HG02973 (cell line): ENCODE results near the gene EXOSC5.

Experiments
- ATAC-seq: cut with Tn5 transposase; IDR thresholded peaks from one replicate; pipeline ENCODE4 v1.9.1; 2021; ENCODE audit warnings: moderate library complexity; ENCODE audit not compliant: unreplicated experiment

EXOSC5 gene

DNA sequence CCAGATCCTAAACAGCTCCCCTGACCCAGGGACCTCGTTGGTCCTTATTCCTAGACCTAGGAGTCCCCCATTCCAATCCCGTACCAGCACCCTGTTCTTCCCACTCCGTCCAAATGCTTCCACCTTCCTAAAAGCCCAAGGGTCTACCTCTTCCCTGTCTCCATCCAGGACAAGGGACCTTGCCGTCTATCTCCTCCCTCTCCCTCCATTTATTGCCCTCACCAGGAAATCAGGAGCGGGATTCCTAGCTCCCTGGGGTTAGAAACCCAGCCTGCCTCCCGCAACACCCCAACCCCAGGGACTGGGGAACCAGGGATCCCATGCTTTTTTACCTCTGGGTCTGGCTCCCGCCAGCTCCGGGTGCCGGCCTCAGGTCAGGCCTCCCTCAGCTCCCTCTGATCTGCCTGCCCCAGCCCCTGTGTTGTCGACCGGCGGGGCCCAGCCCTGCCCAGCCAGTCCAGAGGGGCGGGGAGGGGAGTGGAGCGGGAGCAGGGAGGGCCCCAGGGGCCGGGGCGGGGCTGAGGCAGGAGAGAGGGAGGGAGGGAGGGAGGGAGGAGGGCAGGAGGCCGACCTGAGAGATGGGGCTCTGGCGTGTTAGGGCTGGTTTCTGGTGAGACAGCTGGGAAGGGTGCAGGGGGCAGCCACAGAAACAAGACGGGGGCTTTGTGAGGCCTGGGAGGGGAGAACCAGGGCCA, 29.9 kb upstream of the EXOSC5 start, which contains the start of gene B3GNT8:
Gene B3GNT8, minus strand, starts transcription at position 423 of the 695 bp plus-strand sequence. CDS start 596 bp downstream, outside the sequence.
- ATAC-seq: no peak

DNA sequence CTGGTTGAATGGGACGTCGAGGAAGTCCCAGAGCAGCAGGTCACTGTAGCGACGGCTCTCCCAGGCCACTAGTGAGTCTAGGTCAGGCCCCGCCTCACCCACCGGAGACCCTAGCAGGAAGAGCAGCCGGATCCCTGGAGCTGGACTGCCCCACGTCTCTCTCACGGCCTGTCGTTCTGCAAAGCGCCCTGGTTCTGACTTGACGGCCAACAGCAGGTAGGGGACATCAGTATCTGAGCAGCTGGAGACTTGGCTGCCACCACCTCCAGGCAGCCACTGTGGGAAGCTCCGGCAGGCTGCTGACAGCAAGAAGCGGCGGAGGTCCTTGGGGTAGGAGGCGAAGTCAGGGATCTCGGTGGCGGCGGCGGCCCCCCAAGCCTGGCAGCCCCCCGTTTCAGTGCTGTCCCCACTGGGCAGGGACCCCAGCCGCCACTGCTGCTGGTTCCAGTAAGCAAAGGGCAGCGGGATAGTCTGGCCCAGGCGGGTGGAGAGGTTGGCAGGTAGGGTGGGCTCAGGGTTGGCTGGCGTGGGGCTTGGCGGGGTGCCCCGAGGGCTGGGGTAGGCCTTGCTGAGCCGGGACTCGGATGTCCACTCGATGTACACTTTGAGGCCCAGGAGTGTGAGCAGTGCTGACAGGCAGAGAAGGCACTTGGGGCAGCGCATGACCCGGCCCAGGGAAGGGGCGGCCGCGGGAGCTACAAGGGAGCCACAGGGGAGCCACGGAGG, 29.1 kb upstream of the EXOSC5 start:
- ATAC-seq: no peak

DNA sequence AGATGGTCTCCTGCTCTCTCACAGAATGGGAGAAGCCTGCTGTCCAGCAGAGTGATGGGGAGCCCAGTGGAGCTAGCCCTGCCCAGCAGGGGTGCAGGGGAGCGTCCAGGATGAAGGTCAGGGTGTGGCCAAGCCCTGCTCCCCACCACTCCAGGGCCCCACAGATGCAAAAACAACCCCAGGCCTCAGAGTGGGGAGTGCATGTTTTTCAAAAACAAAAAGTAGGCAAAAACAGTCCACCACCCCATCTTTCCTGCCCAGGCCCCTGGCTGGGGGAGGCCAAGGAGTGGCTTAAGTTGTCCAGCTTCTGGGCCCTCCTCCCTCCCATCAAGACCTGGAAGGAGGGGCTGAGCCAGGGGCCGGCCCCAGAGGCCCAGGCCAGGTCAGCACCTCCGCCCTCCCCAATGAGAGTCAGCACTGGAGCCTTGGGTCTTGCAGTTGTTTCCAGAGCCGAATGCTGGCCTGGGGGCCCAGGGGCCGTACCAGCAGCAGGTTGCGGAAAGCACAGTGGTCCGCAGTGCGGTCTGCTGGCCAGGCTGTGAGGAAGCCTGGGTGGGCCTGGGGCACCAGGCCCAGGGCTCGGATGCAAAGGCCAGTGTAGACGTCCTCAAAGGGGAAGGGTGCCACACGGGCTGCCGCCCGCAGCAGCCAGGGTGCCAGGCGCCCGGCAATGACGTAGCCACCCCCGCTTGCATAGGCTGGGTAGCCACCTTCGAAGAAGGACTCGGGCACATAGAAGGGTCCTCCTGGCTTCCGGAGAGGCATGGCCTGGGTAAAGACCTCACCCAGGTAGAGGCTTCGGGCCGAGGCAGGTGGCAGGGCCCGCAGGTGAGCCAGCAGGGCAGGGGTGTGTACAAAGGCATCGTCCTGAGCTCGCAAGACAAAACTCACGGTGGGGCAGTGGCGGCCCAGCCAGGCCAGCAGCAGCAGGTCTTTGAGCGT, 28.3 kb upstream of the EXOSC5 start:
- no peak for ATAC-seq

DNA sequence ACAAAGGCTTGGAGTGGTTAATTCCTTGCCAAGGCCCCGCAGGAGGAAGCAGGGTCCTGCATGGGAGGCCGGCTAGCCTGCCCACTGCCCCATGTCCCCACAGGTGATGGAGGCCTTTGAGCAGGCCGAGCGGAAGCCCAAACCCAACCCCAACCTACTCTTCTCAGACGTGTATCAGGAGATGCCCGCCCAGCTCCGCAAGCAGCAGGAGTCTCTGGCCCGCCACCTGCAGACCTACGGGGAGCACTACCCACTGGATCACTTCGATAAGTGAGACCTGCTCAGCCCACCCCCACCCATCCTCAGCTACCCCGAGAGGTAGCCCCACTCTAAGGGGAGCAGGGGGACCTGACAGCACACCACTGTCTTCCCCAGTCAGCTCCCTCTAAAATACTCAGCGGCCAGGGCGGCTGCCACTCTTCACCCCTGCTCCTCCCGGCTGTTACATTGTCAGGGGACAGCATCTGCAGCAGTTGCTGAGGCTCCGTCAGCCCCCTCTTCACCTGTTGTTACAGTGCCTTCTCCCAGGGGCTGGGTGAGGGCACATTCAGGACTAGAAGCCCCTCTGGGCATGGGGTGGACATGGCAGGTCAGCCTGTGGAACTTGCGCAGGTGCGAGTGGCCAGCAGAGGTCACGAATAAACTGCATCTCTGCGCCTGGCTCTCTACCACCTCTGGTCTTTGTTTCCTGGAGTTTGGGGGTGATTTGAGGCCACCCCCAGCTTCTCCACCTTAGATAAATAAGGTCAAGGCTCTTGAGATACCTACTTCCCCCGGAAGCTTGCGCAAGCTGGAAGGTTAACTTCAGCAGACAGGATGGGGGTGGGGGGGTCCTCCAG, 27.4 kb upstream of the EXOSC5 start:
- ATAC-seq: no peak

GRCh38 chr19:41422955-41423354, 25.8 kb upstream of the EXOSC5 start:
- ATAC-seq: no peak

DNA sequence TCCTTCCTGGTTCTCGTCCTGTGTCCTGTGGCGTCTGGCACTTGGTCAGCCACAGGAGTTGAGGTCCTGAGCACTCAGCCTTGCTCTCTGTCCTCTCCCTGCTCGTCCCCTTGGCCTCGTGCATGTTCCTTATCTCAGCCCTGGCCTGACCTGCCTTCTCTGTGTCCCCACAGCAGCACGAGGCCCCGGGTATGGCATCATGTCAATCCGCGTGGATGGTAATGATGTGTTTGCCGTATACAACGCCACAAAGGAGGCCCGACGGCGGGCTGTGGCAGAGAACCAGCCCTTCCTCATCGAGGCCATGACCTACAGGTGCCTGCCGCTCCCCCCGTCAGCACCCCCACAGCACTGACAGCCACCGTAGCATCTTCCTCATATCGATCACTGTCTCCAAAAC, 25.3 kb upstream of the EXOSC5 start:
- ATAC-seq: no peak

GRCh38 chr19:41421973-41422372, 24.8 kb upstream of the EXOSC5 start:
- ATAC-seq: no peak

- no peak for ATAC-seq
Measured at GRCh38 chr19:41421314-41421713, 24.2 kb upstream of the EXOSC5 start.

- ATAC-seq: no peak
Measured at GRCh38 chr19:41420101-41420880, 23.1 kb upstream of the EXOSC5 start.

GRCh38 chr19:41416194-41416674, 19.1 kb upstream of the EXOSC5 start:
- ATAC-seq: no peak

DNA sequence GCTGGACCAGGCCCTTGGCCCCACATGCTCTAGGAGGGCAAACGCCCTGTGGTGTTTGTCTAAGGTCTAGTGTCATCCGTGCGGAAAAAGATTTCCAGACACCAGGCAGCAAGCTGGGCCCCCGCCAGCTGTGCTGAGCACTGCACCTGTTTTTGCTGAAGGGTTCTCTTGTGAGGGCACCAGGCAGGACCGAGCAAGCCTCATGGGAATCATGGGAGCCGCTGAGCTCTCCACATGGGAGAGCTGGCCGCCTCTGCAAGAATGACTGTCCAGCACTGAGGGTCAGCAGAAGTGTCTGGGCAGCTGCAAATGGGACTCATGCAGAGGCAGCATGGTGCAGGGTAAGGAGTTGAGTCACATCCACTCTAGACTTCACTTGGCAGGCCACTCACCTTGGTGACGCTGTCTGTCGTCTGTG, 18.0 kb upstream of the EXOSC5 start:
- ATAC-seq: no peak

GRCh38 chr19:41414461-41414860, 17.3 kb upstream of the EXOSC5 start:
- no peak for ATAC-seq

GRCh38 chr19:41413947-41414346, 16.8 kb upstream of the EXOSC5 start:
- ATAC-seq: no peak

DNA sequence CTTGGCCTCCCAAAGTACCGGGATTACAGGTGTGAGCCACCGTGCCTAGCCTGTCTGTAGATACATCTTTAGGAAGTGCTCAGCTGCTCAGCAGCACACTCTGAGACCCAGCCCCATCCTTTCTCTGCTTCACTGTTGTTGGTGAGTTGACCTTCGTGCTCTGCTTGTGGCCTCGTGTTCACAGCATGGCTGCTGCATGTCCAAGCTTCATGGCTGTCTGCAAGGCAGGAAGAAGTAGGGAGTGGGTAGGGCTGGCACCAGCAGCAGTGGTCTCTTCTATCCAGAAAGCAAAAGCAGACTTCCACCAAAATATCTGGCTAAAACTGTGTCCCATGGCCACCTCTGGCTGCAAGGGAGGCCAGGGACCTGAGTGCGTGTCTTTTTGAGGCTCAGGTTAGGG, 15.8 kb upstream of the EXOSC5 start:
- no peak for ATAC-seq

- no peak for ATAC-seq
Measured at GRCh38 chr19:41411968-41412265, 14.8 kb upstream of the EXOSC5 start.

DNA sequence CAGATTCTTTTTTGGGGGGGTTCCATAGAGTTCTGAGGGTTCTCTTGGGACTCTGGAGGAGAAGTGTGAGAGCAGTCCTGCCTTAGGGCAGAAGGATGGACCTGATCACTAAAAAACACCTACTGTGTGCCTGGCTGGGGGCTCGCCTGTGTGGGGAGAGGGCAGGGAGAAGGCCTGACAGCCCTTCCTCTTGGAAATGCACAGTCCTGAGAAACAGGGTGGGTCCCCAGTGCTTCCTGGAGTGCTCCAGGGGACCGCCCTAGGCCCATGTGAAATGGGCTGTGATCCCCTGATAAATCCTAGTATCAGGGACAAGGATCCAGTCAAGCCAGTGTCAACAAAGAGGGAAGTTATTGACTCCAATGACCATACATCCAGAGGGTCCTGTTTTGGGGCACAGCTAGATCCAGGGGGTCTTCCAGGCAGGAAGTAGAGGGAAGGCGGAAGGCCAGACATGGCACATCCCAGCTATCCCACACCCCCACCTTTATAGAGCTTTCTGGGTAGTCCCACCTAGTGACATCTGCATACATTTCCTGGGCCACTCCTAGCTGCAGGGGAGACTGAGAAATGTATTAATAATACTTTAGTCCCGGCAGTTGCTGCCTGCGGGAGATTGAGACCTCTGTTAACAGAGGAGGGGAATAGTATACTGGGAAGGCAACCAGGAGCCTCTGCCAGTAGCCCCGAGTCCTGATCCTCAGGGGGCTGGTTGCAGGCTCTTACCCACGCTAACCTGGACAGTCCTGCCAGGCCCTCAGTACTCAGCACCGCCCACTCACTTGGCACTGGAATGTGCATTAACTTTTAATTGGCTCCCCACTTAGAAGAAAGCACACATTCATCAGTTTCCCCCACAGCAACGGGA, 14.2 kb upstream of the EXOSC5 start:
- ATAC-seq: no peak

DNA sequence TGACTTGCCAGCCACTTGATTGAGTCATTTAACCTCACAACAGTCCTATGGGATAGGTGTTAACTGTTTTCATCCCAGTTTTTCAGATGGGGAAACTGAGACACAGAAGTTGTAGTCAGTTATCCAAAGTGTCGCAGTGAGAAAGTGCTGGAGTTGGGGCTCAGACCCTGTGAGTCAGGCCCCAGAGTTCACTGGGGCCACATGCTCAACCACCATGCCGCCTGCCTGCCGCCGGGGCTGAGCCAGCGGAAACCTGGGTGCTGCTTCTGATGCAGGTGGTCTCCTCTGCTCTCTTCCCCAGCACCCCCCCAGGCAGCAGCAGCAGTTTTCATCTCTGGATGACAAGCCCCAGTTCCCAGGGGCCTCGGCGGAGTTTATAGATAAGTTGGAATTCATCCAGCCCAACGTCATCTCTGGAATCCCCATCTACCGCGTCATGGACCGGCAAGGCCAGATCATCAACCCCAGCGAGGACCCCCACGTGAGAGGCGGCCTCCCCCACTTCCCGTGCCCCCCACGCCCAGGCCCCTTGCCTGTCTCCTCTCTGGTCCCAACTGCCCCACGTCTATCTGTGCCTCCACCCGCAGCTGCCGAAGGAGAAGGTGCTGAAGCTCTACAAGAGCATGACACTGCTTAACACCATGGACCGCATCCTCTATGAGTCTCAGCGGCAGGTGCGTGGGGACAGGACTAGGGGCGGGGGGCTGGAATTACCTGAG, 13.3 kb upstream of the EXOSC5 start:
- ATAC-seq: no peak

GRCh38 chr19:41409288-41409687, 12.1 kb upstream of the EXOSC5 start:
- no peak for ATAC-seq
